ENCODE results near the gene NAV3.

- TF ChIP-seq, protein P1, sequence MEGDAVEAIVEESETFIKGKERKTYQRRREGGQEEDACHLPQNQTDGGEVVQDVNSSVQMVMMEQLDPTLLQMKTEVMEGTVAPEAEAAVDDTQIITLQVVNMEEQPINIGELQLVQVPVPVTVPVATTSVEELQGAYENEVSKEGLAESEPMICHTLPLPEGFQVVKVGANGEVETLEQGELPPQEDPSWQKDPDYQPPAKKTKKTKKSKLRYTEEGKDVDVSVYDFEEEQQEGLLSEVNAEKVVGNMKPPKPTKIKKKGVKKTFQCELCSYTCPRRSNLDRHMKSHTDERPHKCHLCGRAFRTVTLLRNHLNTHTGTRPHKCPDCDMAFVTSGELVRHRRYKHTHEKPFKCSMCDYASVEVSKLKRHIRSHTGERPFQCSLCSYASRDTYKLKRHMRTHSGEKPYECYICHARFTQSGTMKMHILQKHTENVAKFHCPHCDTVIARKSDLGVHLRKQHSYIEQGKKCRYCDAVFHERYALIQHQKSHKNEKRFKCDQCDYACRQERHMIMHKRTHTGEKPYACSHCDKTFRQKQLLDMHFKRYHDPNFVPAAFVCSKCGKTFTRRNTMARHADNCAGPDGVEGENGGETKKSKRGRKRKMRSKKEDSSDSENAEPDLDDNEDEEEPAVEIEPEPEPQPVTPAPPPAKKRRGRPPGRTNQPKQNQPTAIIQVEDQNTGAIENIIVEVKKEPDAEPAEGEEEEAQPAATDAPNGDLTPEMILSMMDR (IDR thresholded peaks at IDR 0.05): no peak
- no peak for TF ChIP-seq POLR2A (IDR thresholded peaks at IDR 0.05)
Observed at GRCh38 chr12:77968021-77968420, 137.3 kb downstream of the NAV3 start.
